HEK293 (cell line): ENCODE data around the gene PLLP.

Source experiments
- BCL11B ChIP-seq: fragments of 450-650 bp; formaldehyde crosslinking; IDR thresholded peaks from 2 replicates; pipeline ENCODE4 v1.5.1; 2016; ENCODE audit warnings: low read depth, missing biosample characterization, missing genetic modification characterization
- FEZF1 ChIP-seq: fragments of 450-650 bp; formaldehyde crosslinking; IDR thresholded peaks from 2 replicates; pipeline ENCODE4 v1.5.1; 2016; ENCODE audit warnings: missing biosample characterization, missing genetic modification characterization
- KLF1 ChIP-seq: fragments of 450-650 bp; formaldehyde crosslinking; IDR thresholded peaks from 2 replicates; pipeline ENCODE4 v1.5.1; 2016; ENCODE audit warnings: missing biosample characterization, missing genetic modification characterization
- KLF7 ChIP-seq: fragments of 450-650 bp; formaldehyde crosslinking; IDR thresholded peaks from 2 replicates; pipeline ENCODE4 v1.5.1; 2016; ENCODE audit warnings: missing biosample characterization, missing genetic modification characterization, borderline replicate concordance
- MEIS1 ChIP-seq: sonication (generic); formaldehyde crosslinking; IDR thresholded peaks from 2 replicates; pipeline ENCODE4 v1.8.1; 2022; ENCODE audit warnings: missing genetic modification reagents, mild to moderate bottlenecking, borderline replicate concordance
- MZF1 ChIP-seq: fragments of 450-650 bp; formaldehyde crosslinking; IDR thresholded peaks from 2 replicates; pipeline ENCODE4 v1.5.1; 2017; ENCODE audit warnings: missing biosample characterization, missing genetic modification characterization, borderline replicate concordance
- SP2 ChIP-seq: fragments of 450-650 bp; formaldehyde crosslinking; IDR thresholded peaks from 2 replicates; pipeline ENCODE4 v1.5.1; 2016; ENCODE audit warnings: missing biosample characterization, missing genetic modification characterization
- SP3 ChIP-seq: fragments of 450-650 bp; formaldehyde crosslinking; IDR thresholded peaks from 2 replicates; pipeline ENCODE4 v1.5.1; 2016; ENCODE audit warnings: missing biosample characterization, missing genetic modification characterization
- SP7 ChIP-seq: fragments of 450-650 bp; formaldehyde crosslinking; IDR thresholded peaks from 2 replicates; pipeline ENCODE4 v1.5.1; 2016; ENCODE audit warnings: missing biosample characterization, missing genetic modification characterization
- ZBTB17 ChIP-seq: fragments of 450-650 bp; formaldehyde crosslinking; IDR thresholded peaks from 2 replicates; pipeline ENCODE4 v1.5.1; 2016; ENCODE audit warnings: missing biosample characterization, missing genetic modification characterization
- ZNF10 ChIP-seq: fragments of 450-650 bp; formaldehyde crosslinking; IDR thresholded peaks from 2 replicates; pipeline ENCODE4 v1.5.1; 2017; ENCODE audit warnings: missing biosample characterization, missing genetic modification characterization
- ZNF214 ChIP-seq: fragments of 450-650 bp; formaldehyde crosslinking; IDR thresholded peaks from 2 replicates; pipeline ENCODE4 v1.5.1; 2017; ENCODE audit warnings: missing biosample characterization, mild to moderate bottlenecking, missing genetic modification characterization, borderline replicate concordance
- ZNF24 ChIP-seq: fragments of 450-650 bp; formaldehyde crosslinking; IDR thresholded peaks from 2 replicates; pipeline ENCODE4 v1.5.1; 2016; ENCODE audit warnings: missing biosample characterization, missing genetic modification characterization
- ZNF341 ChIP-seq: fragments of 450-650 bp; formaldehyde crosslinking; IDR thresholded peaks from 2 replicates; pipeline ENCODE4; 2016; ENCODE audit warnings: low read depth, missing biosample characterization, missing genetic modification characterization
- ZNF354C ChIP-seq: fragments of 450-650 bp; formaldehyde crosslinking; IDR thresholded peaks from 2 replicates; pipeline ENCODE4 v1.5.1; 2016; ENCODE audit warnings: missing biosample characterization, missing genetic modification characterization, low read depth, borderline replicate concordance
- ZNF433 ChIP-seq: fragments of 450-650 bp; formaldehyde crosslinking; IDR thresholded peaks from 2 replicates; pipeline ENCODE4 v1.5.1; 2016; ENCODE audit warnings: missing biosample characterization, missing genetic modification characterization, low read depth
- ZNF548 ChIP-seq: fragments of 450-650 bp; formaldehyde crosslinking; IDR thresholded peaks from 2 replicates; pipeline ENCODE4 v1.5.1; 2016; ENCODE audit warnings: missing biosample characterization, missing genetic modification characterization
- ZNF549 ChIP-seq: fragments of 450-650 bp; IDR thresholded peaks from 2 replicates; pipeline ENCODE4 v1.5.1; 2018; ENCODE audit warnings: missing biosample characterization, missing genetic modification characterization, mild to moderate bottlenecking, inconsistent platforms, moderate library complexity
- ZNF558 ChIP-seq: fragments of 450-650 bp; formaldehyde crosslinking; IDR thresholded peaks from 2 replicates; pipeline ENCODE4 v1.5.1; 2016; ENCODE audit warnings: missing biosample characterization, missing genetic modification characterization
- ZNF571 ChIP-seq: fragments of 450-650 bp; formaldehyde crosslinking; IDR thresholded peaks from 2 replicates; pipeline ENCODE4 v1.5.0; 2017; ENCODE audit warnings: missing biosample characterization, missing genetic modification characterization
- ZNF600 ChIP-seq: fragments of 450-650 bp; formaldehyde crosslinking; IDR thresholded peaks from 2 replicates; pipeline ENCODE4 v1.5.1; 2016; ENCODE audit warnings: missing biosample characterization, missing genetic modification characterization
- ZNF626 ChIP-seq: fragments of 450-650 bp; sonication (Bioruptor Pico); formaldehyde crosslinking; IDR thresholded peaks from 2 replicates; pipeline ENCODE4 v1.5.1; 2018; ENCODE audit warnings: missing biosample characterization, missing genetic modification characterization, inconsistent platforms
- ZNF76 ChIP-seq: fragments of 450-650 bp; formaldehyde crosslinking; IDR thresholded peaks from 2 replicates; pipeline ENCODE4; 2016; ENCODE audit warnings: low read depth, missing biosample characterization, missing genetic modification characterization, borderline replicate concordance
- ZXDB ChIP-seq: fragments of 450-650 bp; formaldehyde crosslinking; IDR thresholded peaks from 2 replicates; pipeline ENCODE4 v1.5.1; 2016; ENCODE audit warnings: missing biosample characterization, missing genetic modification characterization
- TF ChIP-seq, protein P1 (sequence below): fragments of 450-650 bp; IDR thresholded peaks from 2 replicates; pipeline ENCODE4 v1.5.1; 2018; ENCODE audit warnings: missing biosample characterization, missing genetic modification characterization
- TF ChIP-seq, protein P2 (sequence below): fragments of 450-650 bp; formaldehyde crosslinking; IDR thresholded peaks from 2 replicates; pipeline ENCODE4 v1.5.1; 2016; ENCODE audit warnings: missing biosample characterization, missing genetic modification characterization, low read depth
- TF ChIP-seq, protein P3 (sequence below): fragments of 450-650 bp; formaldehyde crosslinking; IDR thresholded peaks from 2 replicates; pipeline ENCODE4 v1.5.1; 2017; ENCODE audit warnings: missing biosample characterization, missing genetic modification characterization
- TF ChIP-seq, protein P4 (sequence below): fragments of 450-650 bp; formaldehyde crosslinking; IDR thresholded peaks from 2 replicates; pipeline ENCODE4 v1.5.1; 2016; ENCODE audit warnings: missing biosample characterization, missing genetic modification characterization
- TF ChIP-seq, protein P5 (sequence below): fragments of 450-650 bp; formaldehyde crosslinking; IDR thresholded peaks from 2 replicates; pipeline ENCODE4 v1.5.1; 2017; ENCODE audit warnings: missing biosample characterization, missing genetic modification characterization
- TF ChIP-seq, protein P6 (sequence below): fragments of 450-650 bp; formaldehyde crosslinking; conservative IDR thresholded peaks from 2 replicates; pipeline ENCODE4 v1.5.1; 2016; ENCODE audit warnings: low read depth, missing biosample characterization, missing genetic modification characterization

Gene PLLP

DNA sequence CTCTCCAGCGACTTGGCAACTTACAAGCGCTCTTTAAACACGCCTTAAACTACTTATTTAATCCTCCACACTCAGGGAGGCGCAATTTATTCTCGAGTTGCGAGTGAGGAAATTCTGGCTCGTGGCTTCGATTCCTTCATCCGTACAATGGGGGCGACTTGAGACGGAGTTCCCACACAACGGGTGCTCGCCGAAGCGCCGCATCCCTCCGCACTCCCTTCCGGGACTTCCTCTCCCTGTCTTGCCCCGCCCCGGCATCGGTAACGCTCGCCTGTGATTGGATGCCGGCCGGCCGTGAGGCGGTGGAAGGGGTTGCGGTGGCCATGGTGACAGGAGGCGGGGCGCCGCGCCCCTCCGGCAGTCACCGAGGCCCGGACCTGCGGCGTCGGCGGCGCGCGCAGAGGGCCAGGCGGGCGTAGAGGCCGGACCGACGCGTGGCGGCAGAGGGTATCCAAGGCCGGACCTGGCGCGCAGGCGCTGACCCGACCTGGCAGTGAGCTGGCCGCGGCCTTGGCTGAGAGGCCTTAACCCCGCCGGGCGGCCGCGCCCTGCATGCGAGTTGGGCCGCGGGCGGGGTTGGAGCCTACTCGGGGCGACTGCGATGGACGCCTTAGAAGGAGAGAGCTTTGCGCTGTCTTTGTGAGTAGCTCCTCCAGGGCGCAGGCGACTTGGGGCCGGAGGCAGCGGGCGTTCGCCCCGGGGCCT, 39.6 kb downstream of the PLLP start, which contains the start of gene ARL2BP (continued):
- TF ChIP-seq, protein P1, sequence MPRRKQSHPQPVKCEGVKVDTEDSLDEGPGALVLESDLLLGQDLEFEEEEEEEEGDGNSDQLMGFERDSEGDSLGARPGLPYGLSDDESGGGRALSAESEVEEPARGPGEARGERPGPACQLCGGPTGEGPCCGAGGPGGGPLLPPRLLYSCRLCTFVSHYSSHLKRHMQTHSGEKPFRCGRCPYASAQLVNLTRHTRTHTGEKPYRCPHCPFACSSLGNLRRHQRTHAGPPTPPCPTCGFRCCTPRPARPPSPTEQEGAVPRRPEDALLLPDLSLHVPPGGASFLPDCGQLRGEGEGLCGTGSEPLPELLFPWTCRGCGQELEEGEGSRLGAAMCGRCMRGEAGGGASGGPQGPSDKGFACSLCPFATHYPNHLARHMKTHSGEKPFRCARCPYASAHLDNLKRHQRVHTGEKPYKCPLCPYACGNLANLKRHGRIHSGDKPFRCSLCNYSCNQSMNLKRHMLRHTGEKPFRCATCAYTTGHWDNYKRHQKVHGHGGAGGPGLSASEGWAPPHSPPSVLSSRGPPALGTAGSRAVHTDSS (tag by site-specific recombination), result no peak
- TF ChIP-seq, protein P2, sequence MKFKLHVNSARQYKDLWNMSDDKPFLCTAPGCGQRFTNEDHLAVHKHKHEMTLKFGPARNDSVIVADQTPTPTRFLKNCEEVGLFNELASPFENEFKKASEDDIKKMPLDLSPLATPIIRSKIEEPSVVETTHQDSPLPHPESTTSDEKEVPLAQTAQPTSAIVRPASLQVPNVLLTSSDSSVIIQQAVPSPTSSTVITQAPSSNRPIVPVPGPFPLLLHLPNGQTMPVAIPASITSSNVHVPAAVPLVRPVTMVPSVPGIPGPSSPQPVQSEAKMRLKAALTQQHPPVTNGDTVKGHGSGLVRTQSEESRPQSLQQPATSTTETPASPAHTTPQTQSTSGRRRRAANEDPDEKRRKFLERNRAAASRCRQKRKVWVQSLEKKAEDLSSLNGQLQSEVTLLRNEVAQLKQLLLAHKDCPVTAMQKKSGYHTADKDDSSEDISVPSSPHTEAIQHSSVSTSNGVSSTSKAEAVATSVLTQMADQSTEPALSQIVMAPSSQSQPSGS (tag by site-specific recombination), result no peak
- TF ChIP-seq ZNF76 (0 out of 2 replicates have a peak, but pooled peaks have one; percentile 29), ZNF558 (tag by site-specific recombination) (peak; percentile 42; the same call in 1 of the 2 replicates), ZNF600 (tag by site-specific recombination) (peak; percentile 92), ZXDB (tag by site-specific recombination) (peak; percentile 62), KLF7 (tag by site-specific recombination) (peak; percentile 10; the same call in 1 of the 2 replicates), ZNF354C (tag by site-specific recombination) (no peak), ZNF24 (tag by site-specific recombination) (peak; percentile 62; the same call in 1 of the 2 replicates), KLF1 (tag by site-specific recombination) (peak; percentile 25; the same call in 1 of the 2 replicates), ZNF214 (tag by site-specific recombination) (no peak), ZNF10 (tag by site-specific recombination) (0 out of 2 replicates have a peak, but pooled peaks have one; percentile 36), MZF1 (no peak; the same call in 1 of the 2 replicates), MEIS1 (CRISPR knock-in tag) (no peak), ZBTB17 (tag by site-specific recombination) (peak; percentile 78), ZNF626 (tag by site-specific recombination) (no peak), SP3 (peak; percentile 50; the same call in 1 of the 2 replicates), ZNF341 (tag by site-specific recombination) (no peak), SP2 (peak; percentile 88), ZNF433 (tag by site-specific recombination) (no peak), SP7 (tag by site-specific recombination) (0 out of 2 replicates have a peak, but pooled peaks have one; percentile 47), FEZF1 (tag by site-specific recombination) (0 out of 2 replicates have a peak, but pooled peaks have one; percentile 16), ZNF571 (no peak), ZNF549 (0 out of 2 replicates have a peak, but pooled peaks have one; percentile 21), BCL11B (tag by site-specific recombination) (no peak), ZNF548 (tag by site-specific recombination) (no peak)
- TF ChIP-seq, protein P3, sequence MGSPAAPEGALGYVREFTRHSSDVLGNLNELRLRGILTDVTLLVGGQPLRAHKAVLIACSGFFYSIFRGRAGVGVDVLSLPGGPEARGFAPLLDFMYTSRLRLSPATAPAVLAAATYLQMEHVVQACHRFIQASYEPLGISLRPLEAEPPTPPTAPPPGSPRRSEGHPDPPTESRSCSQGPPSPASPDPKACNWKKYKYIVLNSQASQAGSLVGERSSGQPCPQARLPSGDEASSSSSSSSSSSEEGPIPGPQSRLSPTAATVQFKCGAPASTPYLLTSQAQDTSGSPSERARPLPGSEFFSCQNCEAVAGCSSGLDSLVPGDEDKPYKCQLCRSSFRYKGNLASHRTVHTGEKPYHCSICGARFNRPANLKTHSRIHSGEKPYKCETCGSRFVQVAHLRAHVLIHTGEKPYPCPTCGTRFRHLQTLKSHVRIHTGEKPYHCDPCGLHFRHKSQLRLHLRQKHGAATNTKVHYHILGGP (tag by site-specific recombination), result no peak
- TF ChIP-seq, protein P4, sequence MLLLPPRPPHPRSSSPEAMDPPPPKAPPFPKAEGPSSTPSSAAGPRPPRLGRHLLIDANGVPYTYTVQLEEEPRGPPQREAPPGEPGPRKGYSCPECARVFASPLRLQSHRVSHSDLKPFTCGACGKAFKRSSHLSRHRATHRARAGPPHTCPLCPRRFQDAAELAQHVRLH, result peak; percentile 88
- TF ChIP-seq, protein P5, sequence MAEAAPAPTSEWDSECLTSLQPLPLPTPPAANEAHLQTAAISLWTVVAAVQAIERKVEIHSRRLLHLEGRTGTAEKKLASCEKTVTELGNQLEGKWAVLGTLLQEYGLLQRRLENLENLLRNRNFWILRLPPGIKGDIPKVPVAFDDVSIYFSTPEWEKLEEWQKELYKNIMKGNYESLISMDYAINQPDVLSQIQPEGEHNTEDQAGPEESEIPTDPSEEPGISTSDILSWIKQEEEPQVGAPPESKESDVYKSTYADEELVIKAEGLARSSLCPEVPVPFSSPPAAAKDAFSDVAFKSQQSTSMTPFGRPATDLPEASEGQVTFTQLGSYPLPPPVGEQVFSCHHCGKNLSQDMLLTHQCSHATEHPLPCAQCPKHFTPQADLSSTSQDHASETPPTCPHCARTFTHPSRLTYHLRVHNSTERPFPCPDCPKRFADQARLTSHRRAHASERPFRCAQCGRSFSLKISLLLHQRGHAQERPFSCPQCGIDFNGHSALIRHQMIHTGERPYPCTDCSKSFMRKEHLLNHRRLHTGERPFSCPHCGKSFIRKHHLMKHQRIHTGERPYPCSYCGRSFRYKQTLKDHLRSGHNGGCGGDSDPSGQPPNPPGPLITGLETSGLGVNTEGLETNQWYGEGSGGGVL, result 0 out of 2 replicates have a peak, but pooled peaks have one; percentile 11
- TF ChIP-seq, protein P6, sequence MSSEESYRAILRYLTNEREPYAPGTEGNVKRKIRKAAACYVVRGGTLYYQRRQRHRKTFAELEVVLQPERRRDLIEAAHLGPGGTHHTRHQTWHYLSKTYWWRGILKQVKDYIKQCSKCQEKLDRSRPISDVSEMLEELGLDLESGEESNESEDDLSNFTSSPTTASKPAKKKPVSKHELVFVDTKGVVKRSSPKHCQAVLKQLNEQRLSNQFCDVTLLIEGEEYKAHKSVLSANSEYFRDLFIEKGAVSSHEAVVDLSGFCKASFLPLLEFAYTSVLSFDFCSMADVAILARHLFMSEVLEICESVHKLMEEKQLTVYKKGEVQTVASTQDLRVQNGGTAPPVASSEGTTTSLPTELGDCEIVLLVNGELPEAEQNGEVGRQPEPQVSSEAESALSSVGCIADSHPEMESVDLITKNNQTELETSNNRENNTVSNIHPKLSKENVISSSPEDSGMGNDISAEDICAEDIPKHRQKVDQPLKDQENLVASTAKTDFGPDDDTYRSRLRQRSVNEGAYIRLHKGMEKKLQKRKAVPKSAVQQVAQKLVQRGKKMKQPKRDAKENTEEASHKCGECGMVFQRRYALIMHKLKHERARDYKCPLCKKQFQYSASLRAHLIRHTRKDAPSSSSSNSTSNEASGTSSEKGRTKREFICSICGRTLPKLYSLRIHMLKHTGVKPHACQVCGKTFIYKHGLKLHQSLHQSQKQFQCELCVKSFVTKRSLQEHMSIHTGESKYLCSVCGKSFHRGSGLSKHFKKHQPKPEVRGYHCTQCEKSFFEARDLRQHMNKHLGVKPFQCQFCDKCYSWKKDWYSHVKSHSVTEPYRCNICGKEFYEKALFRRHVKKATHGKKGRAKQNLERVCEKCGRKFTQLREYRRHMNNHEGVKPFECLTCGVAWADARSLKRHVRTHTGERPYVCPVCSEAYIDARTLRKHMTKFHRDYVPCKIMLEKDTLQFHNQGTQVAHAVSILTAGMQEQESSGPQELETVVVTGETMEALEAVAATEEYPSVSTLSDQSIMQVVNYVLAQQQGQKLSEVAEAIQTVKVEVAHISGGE (tag by site-specific recombination), result peak; percentile 92
